Hepatocyte (in vitro differentiated cells): Measurements from ENCODE around the gene GDPGP1.

ENCODE experiments used
- CTCF ChIP-seq: fragments of 200-600 bp; sonication (generic); IDR thresholded peaks from 2 replicates; pipeline ENCODE4 v1.5.1; 2016; ENCODE audit warnings: antibody characterized with exemption, mild to moderate bottlenecking; ENCODE audit not compliant: poor library complexity
- EZH2 ChIP-seq: fragments of 200-600 bp; sonication (generic); IDR thresholded peaks from 2 replicates; pipeline ENCODE4 v1.6.1; 2016; ENCODE audit warnings: antibody characterized with exemption, mild to moderate bottlenecking, borderline replicate concordance
- EZH2phosphoT487 ChIP-seq: fragments of 200-600 bp; sonication (generic); IDR thresholded peaks from one replicate; pipeline ENCODE4 v1.6.1; 2018; ENCODE audit warnings: antibody characterized with exemption, mild to moderate bottlenecking, low read depth, moderate library complexity; ENCODE audit not compliant: unreplicated experiment, severe bottlenecking

DNA sequence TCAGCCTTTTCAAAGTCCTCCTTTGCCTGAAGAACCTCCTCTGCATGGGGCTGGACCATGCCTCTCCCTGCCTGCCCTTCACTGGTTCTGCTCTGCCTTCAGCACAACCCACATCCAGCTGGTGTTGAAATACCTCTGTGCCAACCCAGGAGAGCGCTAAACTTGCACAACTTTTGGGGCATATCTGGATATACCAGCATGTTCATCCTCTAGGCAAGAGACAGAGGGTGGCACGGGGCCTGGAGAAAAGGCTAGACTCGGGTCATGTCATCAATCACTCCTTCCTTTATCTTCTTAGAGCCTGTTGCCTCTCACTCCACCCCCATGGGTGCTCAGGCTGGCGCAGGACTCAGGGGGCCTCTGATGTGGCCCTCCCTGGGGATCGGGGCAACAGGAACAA, 28.1 kb upstream of the GDPGP1 start:
- no peak for TF ChIP-seq CTCF
- no peak for TF ChIP-seq EZH2
- no peak for TF ChIP-seq EZH2phosphoT487
